HL-60 (cell line): Measurements from ENCODE around the gene CUTA.

Source experiments
- CTCF ChIP-seq: IDR thresholded peaks from one replicate; pipeline ENCODE4 v1.5.1; 2011; ENCODE audit warnings: low read length, control low read depth, inconsistent platforms; ENCODE audit not compliant: insufficient read depth
- GABPA ChIP-seq: IDR thresholded peaks from 2 replicates; pipeline ENCODE4 v1.6.1; 2012; ENCODE audit warnings: low read depth
- POLR2AphosphoS5 ChIP-seq: IDR thresholded peaks from 2 replicates; pipeline ENCODE4 v1.6.1; 2012; ENCODE audit warnings: low read depth
- REST ChIP-seq: IDR thresholded peaks from 2 replicates; pipeline ENCODE4 v1.6.1; 2012; ENCODE audit warnings: low read depth; ENCODE audit not compliant: insufficient replicate concordance
- SPI1 ChIP-seq: IDR thresholded peaks from 2 replicates; pipeline ENCODE4 v1.6.1; 2012; ENCODE audit warnings: low read depth, mild to moderate bottlenecking, borderline replicate concordance

GRCh38 chr6:33416386-33417127 is 1.4 kb downstream of the CUTA start:
- no peak for TF ChIP-seq CTCF
- TF ChIP-seq POLR2AphosphoS5, result no peak
- TF ChIP-seq REST, result no peak
- no peak for TF ChIP-seq GABPA
- no peak for TF ChIP-seq SPI1
